Forelimb muscle (tissue), 1 donor: Measurements from ENCODE around the gene STK39. TPM values are rescaled to one million over a fixed set of nuclear protein-coding genes. Genes with fewer than 3 reads are reported as not detected.
A peak's percentile ranks its signal among the peaks of the same experiment; 100 is the strongest.
"Not testable (repeated sequence)": the region's sequence is repeated elsewhere in the genome, so short reads cannot be mapped to it uniquely, and the experiment has no call there.

Experiments used
- DNase-seq: peaks from one replicate; pipeline ENCODE4 v3.0.0-alpha.2; 2013; ENCODE audit warnings: low read depth
- polyA plus RNA-seq: library from polyadenylated mRNA; unstranded; fragments of 120-200 nt; gene quantifications from one replicate; pipeline ENCODE4 v1.2.1, GENCODE V29; 2013; ENCODE audit not compliant: insufficient read length

Gene STK39
- polyA plus RNA-seq: 17.1 TPM

- peak; percentile 68 for DNase-seq
Measured at GRCh38 chr2:168247341-168248261, at the start of gene STK39. Gene STK39 (minus strand): TSS chr2:168247595. CDS start chr2:168247435, 160 bp downstream.

- no peak for DNase-seq
Measured at GRCh38 chr2:168295051-168295450, 47.7 kb upstream of the STK39 start.

- no peak for DNase-seq
Measured at GRCh38 chr2:168294409-168294808, 47.0 kb upstream of the STK39 start.

- no peak for DNase-seq
Measured at GRCh38 chr2:168293766-168294165, 46.4 kb upstream of the STK39 start.

- no peak for DNase-seq
Measured at GRCh38 chr2:168290391-168290790, 43.0 kb upstream of the STK39 start.

GRCh38 chr2:168289880-168290279, 42.5 kb upstream of the STK39 start:
- DNase-seq: no peak

- DNase-seq: no peak
Measured at GRCh38 chr2:168286535-168286934, 39.1 kb upstream of the STK39 start.

GRCh38 chr2:168278424-168278888, 31.1 kb upstream of the STK39 start:
- DNase-seq: no peak

- DNase-seq: no peak
Measured at GRCh38 chr2:168277276-168277675, 29.9 kb upstream of the STK39 start.

- DNase-seq: no peak
Measured at GRCh38 chr2:168272225-168272624, 24.8 kb upstream of the STK39 start.

GRCh38 chr2:168262926-168263325, 15.5 kb upstream of the STK39 start:
- not testable (repeated sequence) for DNase-seq

- no peak for DNase-seq
Measured at GRCh38 chr2:168256448-168256847, 9.1 kb upstream of the STK39 start.

GRCh38 chr2:168255866-168256265, 8.5 kb upstream of the STK39 start:
- DNase-seq: no peak

GRCh38 chr2:168255103-168255502, 7.7 kb upstream of the STK39 start:
- DNase-seq: no peak

GRCh38 chr2:168254158-168254935, 7.0 kb upstream of the STK39 start:
- DNase-seq: no peak

GRCh38 chr2:168253379-168253778, 6.0 kb upstream of the STK39 start:
- DNase-seq: no peak

GRCh38 chr2:168252976-168253375, 5.6 kb upstream of the STK39 start:
- DNase-seq: no peak

GRCh38 chr2:168246483-168247340, 683 bp downstream of the STK39 start:
- DNase-seq: no peak

- DNase-seq: no peak
Measured at GRCh38 chr2:168246072-168246482, 1.3 kb downstream of the STK39 start.

GRCh38 chr2:168245074-168245825, 2.1 kb downstream of the STK39 start:
- DNase-seq: no peak

GRCh38 chr2:168244318-168244717, 3.1 kb downstream of the STK39 start:
- no peak for DNase-seq
